Natural killer cell (primary cell): ENCODE results near the gene CCDC87. TPM values are rescaled to one million over a fixed set of nuclear protein-coding genes. Genes with fewer than 3 reads are reported as not detected.

Experiments
- ATAC-seq, 3 donors: fragments of 150-1000 bp in 2 of 3; fragments of 200-7000 bp in 1 of 3; cut with Tn5 transposase; 1 replicate in 1 of 3; 2 replicates in 2 of 3; pipeline ENCODE4 v1.10.0; 2021; ENCODE audit warnings: mild to moderate bottlenecking in 2 of 3, moderate library complexity in 2 of 3
- DNase-seq, 2 donors: peaks; one replicate each; pipeline versions ENCODE4 v3.0.0 to v3.0.0-alpha.2; 2013 to 2021; ENCODE audit warnings: mixed read lengths in 1 of 2
- H3K27ac ChIP-seq: one replicate; pipeline ENCODE4 v1.5.1; 2013; ENCODE audit warnings: mild to moderate bottlenecking, low read length
- H3K27me3 ChIP-seq: one replicate; pipeline ENCODE4 v1.6.1; 2013; ENCODE audit warnings: low read length; ENCODE audit not compliant: control insufficient read depth, insufficient read depth
- H3K36me3 ChIP-seq: one replicate; pipeline ENCODE4 v1.6.1; 2013; ENCODE audit warnings: low read length; ENCODE audit not compliant: control insufficient read depth, insufficient read depth
- H3K4me1 ChIP-seq: one replicate; pipeline ENCODE4 v1.6.1; 2013; ENCODE audit warnings: low read length; ENCODE audit not compliant: control insufficient read depth, insufficient read depth
- H3K4me3 ChIP-seq: one replicate; pipeline ENCODE4 v1.5.1; 2013; ENCODE audit warnings: low read length
- H3K9me3 ChIP-seq: one replicate; pipeline ENCODE4 v1.6.1; 2013; ENCODE audit warnings: low read length; ENCODE audit not compliant: control insufficient read depth, insufficient read depth
- H3K27ac Mint-ChIP-seq, 2 donors: one replicate each; pipeline ENCODE4 v1.8.0; 2022; ENCODE audit warnings: mild to moderate bottlenecking in 2 of 2, mixed read lengths in 2 of 2, moderate library complexity in 1 of 2
- H3K27me3 Mint-ChIP-seq, 2 donors: one replicate each; pipeline ENCODE4 v1.8.0; 2022; ENCODE audit warnings: low read depth in 2 of 2, mixed read lengths in 2 of 2
- H3K36me3 Mint-ChIP-seq: one replicate; pipeline ENCODE4 v1.8.0; 2022; ENCODE audit warnings: mixed read lengths
- H3K4me1 Mint-ChIP-seq, 2 donors: one replicate each; pipeline ENCODE4 v1.8.0; 2022; ENCODE audit warnings: mixed read lengths in 2 of 2
- H3K4me3 Mint-ChIP-seq: one replicate; pipeline ENCODE4 v1.8.0; 2022; ENCODE audit warnings: mild to moderate bottlenecking, moderate library complexity, mixed read lengths
- H3K9me3 Mint-ChIP-seq, 2 donors: one replicate each; pipeline ENCODE4 v1.8.0; 2022; ENCODE audit warnings: mixed read lengths in 2 of 2
- CTCF ChIP-seq: fragments of 200-600 bp; IDR thresholded peaks from one replicate; pipeline ENCODE4 v1.8.0; 2022; ENCODE audit warnings: antibody characterized with exemption
- WGBS: methylation state at CpG from one replicate; pipeline ENCODE4 v1.1.7; 2013; ENCODE audit warnings: missing lambda C conversion rate; ENCODE audit not compliant: insufficient coverage; 5-methylcytosine and 5-hydroxymethylcytosine counted together
- intact Hi-C: fragments of 100-400 bp; cut with micrococcal nuclease; formaldehyde crosslinking; loops from one replicate; pipeline ENCODE4 v1.14.2; 2022
- total RNA-seq, 4 donors: library from RNA; stranded (reverse); fragments of 120-200 nt in 1 of 4; gene quantifications; one replicate each; pipeline versions ENCODE4 v1.2.3 to v1.2.4, GENCODE V29; 2013 to 2022

Gene CCDC87
- total RNA-seq, 3 donors from 2014 or later (not counting 1 experiment from before 2014, with no cell fraction given) = 0.40 to 0.68 (median 0.49) TPM

DNA sequence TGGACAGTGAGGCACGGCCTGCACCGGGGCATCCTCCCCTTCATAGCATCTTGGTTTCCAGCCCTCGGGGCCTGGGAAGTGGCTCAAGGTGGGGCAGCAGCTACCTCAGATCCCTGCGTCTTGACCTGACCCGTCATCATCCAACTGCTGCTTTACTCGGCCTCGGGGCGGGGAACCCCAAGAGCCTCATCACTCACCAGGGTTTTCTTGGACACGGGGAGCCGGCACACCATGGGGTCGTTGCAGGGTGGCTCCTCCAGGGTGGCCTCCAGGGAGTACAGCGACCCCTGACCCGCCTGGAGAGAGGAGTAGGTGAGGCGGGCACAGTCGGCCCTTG lies 25.1 kb downstream of the CCDC87 start:
- peak overlapping the region in 1 of 2 donors; percentile 71 for H3K27ac Mint-ChIP-seq
- Histone ChIP-seq H3K27me3 (no peaks in the 10 kb centered on the region), H3K36me3 (no peaks in the 10 kb centered on the region), H3K4me3 (no peak overlapping the region), H3K4me1 (peaks cover 13% of the 10 kb centered on the region), H3K27ac (no peak overlapping the region), H3K9me3 (no peaks in the 10 kb centered on the region)
- H3K27me3 Mint-ChIP-seq = no peaks in the 10 kb centered on the region
- H3K36me3 Mint-ChIP-seq = no peaks in the 10 kb centered on the region
- intact Hi-C loops = no loop called here
- H3K4me3 Mint-ChIP-seq = peak overlapping the region; percentile 82
- no peaks in the 10 kb centered on the region for H3K9me3 Mint-ChIP-seq
- TF ChIP-seq CTCF = no peak
- peaks cover 4 to 9% of the 10 kb centered on the region in 2 donors for H3K4me1 Mint-ChIP-seq
- WGBS = 72% methylated on average over 15 of the region's 15 CpGs
- DNase-seq (no peak), ATAC-seq (no peak)

GRCh38 chr11:66566221-66566620 lies 26.6 kb downstream of the CCDC87 start:
- ATAC-seq (no peak), DNase-seq (no peak)
- Histone ChIP-seq H3K9me3 (no peaks in the 10 kb centered on the region), H3K4me3 (no peak overlapping the region), H3K36me3 (no peaks in the 10 kb centered on the region), H3K27me3 (no peaks in the 10 kb centered on the region), H3K27ac (no peak overlapping the region), H3K4me1 (peaks cover 13% of the 10 kb centered on the region)
- Mint-ChIP-seq H3K9me3 (no peaks in the 10 kb centered on the region), H3K27ac (no peak overlapping the region), H3K4me1 (peaks cover 4 to 9% of the 10 kb centered on the region in 2 donors), H3K36me3 (no peaks in the 10 kb centered on the region), H3K27me3 (no peaks in the 10 kb centered on the region), H3K4me3 (peak overlapping the region; percentile 22)
- intact Hi-C loops = no loop called here
- no peak for TF ChIP-seq CTCF
- WGBS = 89% methylated on average over 8 of the region's 8 CpGs

DNA sequence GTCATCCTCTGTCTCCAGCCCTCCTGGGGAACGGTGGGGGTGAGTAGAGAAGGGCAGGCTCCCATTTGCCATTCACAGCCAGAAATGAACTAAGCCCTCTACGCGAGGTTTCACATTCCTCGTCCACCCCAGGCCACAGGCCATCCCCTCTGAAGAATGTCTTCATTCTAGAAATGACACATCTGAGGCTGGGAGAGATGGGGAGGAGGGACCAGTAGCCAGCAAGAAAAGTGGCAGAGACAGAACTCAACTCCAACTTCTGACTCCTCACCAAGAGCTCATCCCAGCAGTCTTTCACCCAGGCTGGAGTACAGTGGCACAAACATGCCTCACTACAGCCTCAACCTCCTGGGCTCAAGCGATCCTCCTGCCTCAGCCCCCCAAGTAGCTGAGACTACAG lies 27.9 kb downstream of the CCDC87 start:
- WGBS = 100% methylated on average over 2 of the region's 5 CpGs
- no peaks in the 10 kb centered on the region for H3K36me3 Mint-ChIP-seq
- no peaks in the 10 kb centered on the region for H3K9me3 ChIP-seq
- H3K4me1 ChIP-seq = peaks cover 13% of the 10 kb centered on the region
- ATAC-seq = no peak
- intact Hi-C loops = no loop called here
- DNase-seq = no peak
- H3K4me3 ChIP-seq = no peak overlapping the region
- no peaks in the 10 kb centered on the region for H3K36me3 ChIP-seq
- H3K27me3 ChIP-seq = no peaks in the 10 kb centered on the region
- no peaks in the 10 kb centered on the region for H3K27me3 Mint-ChIP-seq
- no peak overlapping the region for H3K27ac ChIP-seq
- no peak overlapping the region for H3K27ac Mint-ChIP-seq
- H3K4me3 Mint-ChIP-seq = no peak overlapping the region
- peaks cover 4 to 9% of the 10 kb centered on the region in 2 donors for H3K4me1 Mint-ChIP-seq
- H3K9me3 Mint-ChIP-seq = no peaks in the 10 kb centered on the region
- TF ChIP-seq CTCF = no peak

- Mint-ChIP-seq H3K27ac (no peak overlapping the region), H3K4me3 (no peak overlapping the region), H3K9me3 (no peaks in the 10 kb centered on the region), H3K36me3 (no peaks in the 10 kb centered on the region), H3K27me3 (no peaks in the 10 kb centered on the region), H3K4me1 (peaks cover 4 to 9% of the 10 kb centered on the region in 2 donors)
- Histone ChIP-seq H3K9me3 (no peaks in the 10 kb centered on the region), H3K27ac (no peak overlapping the region), H3K36me3 (no peaks in the 10 kb centered on the region), H3K4me3 (no peak overlapping the region), H3K4me1 (peaks cover 13% of the 10 kb centered on the region), H3K27me3 (no peaks in the 10 kb centered on the region)
- ATAC-seq (no peak), DNase-seq (no peak)
- no peak for TF ChIP-seq CTCF
- intact Hi-C loops = no loop called here
- 93% methylated on average over 14 of the region's 14 CpGs for WGBS
Measured at GRCh38 chr11:66564538-66564937, 28.3 kb downstream of the CCDC87 start.
